ENCODE results near the gene ZMIZ1.

ZMIZ1 gene

DNA sequence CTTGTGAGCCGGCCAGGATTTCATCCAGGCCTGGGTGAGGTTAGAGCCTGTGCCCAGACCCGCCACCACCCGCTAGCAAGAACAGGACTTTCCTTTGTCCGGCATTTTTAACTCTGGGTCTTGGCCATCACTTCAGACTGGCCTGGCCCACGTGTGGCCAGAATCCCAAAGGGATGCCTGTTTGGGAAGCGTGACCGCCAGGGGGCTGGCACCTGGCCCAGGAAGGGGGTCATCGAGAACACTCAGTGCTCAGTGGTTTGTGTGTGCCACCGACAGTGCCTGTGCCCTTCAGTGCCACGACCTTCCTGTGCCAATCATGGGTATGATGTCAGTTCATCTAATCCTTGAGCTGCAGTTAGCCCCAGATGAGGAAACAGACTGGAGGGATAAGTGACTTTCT, 85.0 kb downstream of the ZMIZ1 start:
- DNase-seq (ENCODE audit: low read depth), result no peak

DNA sequence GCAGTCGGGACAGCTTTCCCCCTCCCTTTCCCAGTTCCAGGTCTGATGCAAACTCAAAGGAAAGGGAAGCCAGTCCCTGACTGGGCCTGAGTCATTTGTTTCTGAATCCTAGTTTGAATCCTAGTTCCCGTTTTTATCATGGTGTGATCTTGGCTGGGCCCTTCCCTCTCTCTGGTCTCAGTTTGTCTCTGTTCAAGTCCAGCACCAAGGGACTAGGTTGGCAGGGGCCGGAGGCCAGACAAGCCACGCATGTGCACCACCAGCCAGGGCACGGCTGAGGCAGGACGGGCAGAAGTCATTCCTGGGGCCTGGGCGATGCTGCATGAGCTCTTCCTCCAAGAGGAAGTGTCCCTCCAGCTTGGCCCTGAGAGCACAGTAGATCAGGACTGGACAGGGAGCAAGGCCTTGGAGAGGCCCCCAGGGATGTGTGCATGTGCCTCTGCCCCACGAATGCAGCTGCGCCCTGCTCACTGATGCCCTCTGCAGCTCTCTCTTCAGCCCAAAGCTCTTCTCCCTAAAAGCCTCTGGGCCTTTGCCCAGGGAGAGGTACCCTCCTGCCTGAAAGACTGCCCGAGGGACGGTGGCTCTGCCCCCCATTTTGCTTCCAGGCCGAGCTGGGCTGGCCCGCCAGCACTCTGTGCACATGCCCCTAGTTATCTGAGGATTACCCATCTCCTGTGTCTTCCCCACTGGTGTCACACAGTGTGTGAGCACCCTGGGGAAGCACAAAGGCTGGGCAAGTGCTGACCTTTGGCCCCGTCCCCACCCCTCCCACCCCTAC, 86.7 kb downstream of the ZMIZ1 start:
- no peak for DNase-seq (ENCODE audit: low read depth)

- DNase-seq (ENCODE audit: low read depth), result no peak
Observed at GRCh38 chr10:79156334-79157274, 87.8 kb downstream of the ZMIZ1 start.

- no peak for DNase-seq (ENCODE audit: low read depth)
Observed at GRCh38 chr10:79158004-79158340, 89.2 kb downstream of the ZMIZ1 start.

- no peak for DNase-seq (ENCODE audit: low read depth)
Observed at GRCh38 chr10:79158402-79159097, 89.8 kb downstream of the ZMIZ1 start.

- no peak for DNase-seq (ENCODE audit: low read depth)
Observed at GRCh38 chr10:79159141-79159651, 90.4 kb downstream of the ZMIZ1 start.

DNA sequence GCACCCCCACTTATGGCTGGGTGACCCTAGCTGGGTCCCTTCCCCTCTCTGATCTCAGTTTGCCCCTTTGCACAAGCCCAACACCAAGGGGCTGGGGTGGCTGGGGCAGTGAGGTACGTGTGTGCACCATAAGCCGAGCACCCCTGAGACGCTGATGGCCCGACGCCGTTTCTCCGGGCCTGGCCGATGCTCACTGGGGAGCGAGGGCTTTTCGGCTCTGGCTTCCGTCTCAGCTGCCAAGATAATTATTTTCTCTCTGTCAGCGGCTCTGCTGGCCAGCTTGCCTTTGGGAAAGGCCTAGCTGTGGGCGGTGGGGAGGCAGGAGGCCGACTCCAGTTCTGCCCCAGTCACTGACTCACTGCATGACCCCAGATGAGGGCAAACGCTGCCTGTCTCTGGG, 91.0 kb downstream of the ZMIZ1 start:
- DNase-seq (ENCODE audit: low read depth), result no peak

- DNase-seq (ENCODE audit: low read depth), result no peak
Observed at GRCh38 chr10:79160191-79160590, 91.4 kb downstream of the ZMIZ1 start.

- DNase-seq (ENCODE audit: low read depth), result no peak
Observed at GRCh38 chr10:79161557-79161956, 92.8 kb downstream of the ZMIZ1 start.

GRCh38 chr10:79162022-79162421, 93.3 kb downstream of the ZMIZ1 start:
- DNase-seq (ENCODE audit: low read depth), result no peak

DNA sequence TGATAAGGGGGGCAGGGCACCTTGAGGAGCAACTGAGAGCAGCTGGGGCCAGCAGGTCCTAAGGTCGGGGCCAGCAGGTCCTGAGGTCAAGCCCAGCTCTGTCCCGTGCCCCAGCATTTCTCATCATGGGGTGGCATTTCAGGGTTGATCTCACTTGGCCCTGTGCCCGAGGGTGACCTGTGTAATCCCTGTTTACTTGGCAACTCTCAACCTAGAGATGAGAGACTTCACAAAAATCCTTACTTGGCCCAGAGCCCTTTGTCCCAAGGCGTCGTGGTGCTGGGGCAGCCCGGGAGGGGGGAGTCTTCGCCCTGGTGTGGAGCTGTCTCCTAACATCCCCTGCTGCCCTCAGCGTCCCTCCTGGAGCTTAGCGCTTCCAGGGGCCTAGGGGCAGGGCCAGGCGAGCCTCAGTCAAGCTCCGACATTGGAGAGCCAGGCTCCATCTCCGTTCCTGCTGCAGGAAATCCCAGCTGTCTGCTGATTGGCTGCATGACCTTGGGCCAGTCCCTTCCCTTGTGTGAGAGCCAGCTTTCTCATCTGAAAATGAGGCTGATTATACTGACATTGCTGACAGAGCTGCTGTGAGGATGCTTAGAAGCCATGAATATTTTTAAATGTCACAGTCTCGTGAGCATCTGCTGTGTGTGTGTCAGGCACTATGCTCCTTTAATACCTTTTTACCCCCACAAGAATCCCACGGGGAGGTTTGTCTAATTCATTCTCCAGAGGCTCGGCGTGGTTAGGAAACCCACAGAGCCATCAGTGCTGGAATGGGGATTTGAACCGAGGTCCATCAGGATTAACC, 94.3 kb downstream of the ZMIZ1 start:
- no peak for DNase-seq (ENCODE audit: low read depth)

DNA sequence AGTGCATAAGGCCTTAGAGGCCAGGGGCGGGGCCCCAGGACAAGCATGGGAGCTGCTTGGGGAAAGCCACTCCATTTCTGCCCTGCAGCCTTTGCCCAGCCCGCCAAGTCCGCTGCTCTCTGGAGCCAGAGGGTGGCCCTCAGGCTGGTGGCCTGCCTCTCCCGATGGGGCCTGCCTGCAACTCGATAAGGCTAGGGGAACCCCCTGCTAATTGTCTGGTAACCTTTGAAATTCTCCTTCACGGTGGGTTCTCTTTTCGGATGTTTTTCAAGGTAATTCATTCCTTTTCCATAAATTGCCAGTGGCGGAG, 94.9 kb downstream of the ZMIZ1 start:
- no peak for DNase-seq (ENCODE audit: low read depth)

DNA sequence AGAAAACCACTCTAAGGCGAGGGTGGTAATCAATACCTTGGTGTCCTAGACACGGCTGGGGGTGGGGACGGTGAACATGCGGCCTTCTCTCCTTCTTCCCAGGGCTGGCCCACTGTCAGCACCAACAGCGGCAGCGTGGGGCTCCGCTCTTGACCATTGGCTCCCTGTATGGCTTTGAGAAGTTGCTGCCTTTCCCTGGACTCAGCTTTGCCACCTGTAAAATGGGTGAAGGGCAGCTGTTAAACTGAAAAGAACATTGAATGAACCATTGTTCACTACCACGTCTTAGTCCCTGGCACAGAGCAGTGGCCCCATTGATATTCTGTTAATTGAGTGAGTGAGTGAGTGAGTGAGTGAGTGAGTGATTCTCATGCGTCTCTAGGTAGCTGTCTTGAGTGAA, 95.3 kb downstream of the ZMIZ1 start:
- no peak for DNase-seq (ENCODE audit: low read depth)

DNA sequence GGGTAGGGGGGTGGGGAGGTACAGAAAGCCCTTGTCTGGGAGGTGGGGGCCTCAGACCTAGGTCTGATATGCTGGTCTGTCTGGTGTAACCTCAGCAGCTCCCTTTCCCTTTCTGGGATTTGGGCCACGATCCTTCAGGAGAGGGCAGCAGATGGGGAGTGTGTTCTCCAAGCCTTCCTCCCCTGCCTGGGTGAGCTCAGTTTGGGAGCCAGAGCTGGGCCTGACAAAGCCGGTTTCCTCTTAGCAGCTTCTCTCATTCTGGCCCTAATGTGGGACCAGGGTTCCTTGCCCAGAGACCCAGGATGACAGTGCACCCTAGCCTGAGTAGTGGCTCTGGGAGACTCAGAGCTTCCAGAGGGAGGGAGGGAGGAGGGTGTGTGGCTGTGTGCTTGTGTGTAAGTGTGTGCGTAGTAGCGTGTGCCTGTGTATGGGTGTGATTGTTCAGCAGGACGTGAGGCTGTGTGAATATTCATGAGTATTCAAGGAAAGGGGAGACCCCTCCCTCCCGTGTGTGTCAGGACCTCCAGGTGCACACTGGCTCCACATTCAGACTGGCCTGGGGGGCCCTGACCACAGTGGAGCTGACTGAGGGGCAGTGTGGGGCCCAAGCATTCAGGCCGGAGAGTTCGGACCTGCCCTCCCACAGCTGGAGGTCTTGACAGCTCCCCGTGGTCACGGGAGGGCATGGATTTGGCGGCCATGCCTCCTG, 96.5 kb downstream of the ZMIZ1 start:
- DNase-seq (ENCODE audit: low read depth), result no peak

DNA sequence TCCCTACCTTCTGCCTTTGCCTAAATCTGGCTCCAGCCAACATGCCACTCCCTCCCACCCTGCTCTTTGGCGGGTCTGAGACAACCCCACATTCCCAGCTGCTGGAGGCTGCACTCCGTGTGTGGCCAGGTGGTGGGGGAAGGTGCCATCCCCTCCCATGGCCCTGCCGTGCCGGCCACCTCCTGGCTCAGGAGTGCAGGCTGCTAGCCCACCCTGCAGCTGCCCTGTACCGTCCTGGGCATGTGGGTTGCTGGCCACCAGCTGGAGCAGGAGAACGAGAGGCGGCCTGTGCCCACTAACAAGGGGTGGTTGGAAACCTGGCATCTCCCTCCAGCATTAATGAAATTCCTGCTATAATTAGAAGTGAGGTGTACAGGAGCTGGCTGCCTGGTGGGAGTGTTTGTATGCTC, 97.6 kb downstream of the ZMIZ1 start:
- DNase-seq (ENCODE audit: low read depth), result no peak

DNA sequence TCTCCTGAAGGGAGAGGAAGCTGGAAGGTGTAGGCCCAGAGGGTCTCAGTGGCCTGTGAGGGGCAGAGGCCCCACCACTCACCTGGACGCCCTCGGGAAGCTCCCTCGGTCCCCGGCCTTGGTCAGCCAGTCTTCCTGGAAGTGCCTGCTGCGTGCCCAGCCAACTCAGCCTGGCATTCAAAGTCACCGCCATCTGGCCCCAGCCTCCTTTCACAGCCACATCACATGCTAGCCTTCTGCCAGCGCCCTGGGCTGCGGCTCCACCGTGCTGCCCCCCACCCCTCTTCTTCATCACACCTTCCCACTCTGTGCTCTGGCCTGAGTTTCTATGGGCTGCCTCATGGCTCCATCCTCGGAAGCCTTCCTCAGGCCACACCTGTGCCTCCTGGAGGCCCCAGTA, 98.0 kb downstream of the ZMIZ1 start:
- no peak for DNase-seq (ENCODE audit: low read depth)

GRCh38 chr10:79167537-79167936, 98.8 kb downstream of the ZMIZ1 start:
- DNase-seq (ENCODE audit: low read depth), result no peak

GRCh38 chr10:79168210-79168609, 99.4 kb downstream of the ZMIZ1 start:
- DNase-seq (ENCODE audit: low read depth), result no peak

GRCh38 chr10:79170226-79170752, 101.5 kb downstream of the ZMIZ1 start:
- DNase-seq (ENCODE audit: low read depth), result no peak

DNA sequence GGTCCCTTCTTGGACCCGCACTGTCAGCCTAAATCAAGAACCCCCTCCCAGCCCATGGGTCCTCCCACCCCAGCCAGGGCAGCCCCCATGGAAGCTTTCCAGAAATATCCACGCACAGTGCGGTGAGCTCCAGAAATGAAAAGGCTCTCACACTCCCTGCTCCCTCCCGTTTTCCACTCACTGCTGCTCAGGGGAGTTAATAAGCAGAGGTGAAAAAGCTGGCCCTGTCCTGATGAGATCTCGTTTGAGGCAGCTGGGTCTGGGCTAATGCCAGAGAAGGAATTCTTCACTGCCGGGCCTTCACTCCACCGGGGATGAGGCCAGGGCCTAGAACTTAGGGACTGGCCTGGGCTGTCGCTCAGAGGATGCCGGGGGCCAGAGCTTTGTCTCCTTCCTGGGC, 102.2 kb downstream of the ZMIZ1 start:
- DNase-seq (ENCODE audit: low read depth), result no peak

DNA sequence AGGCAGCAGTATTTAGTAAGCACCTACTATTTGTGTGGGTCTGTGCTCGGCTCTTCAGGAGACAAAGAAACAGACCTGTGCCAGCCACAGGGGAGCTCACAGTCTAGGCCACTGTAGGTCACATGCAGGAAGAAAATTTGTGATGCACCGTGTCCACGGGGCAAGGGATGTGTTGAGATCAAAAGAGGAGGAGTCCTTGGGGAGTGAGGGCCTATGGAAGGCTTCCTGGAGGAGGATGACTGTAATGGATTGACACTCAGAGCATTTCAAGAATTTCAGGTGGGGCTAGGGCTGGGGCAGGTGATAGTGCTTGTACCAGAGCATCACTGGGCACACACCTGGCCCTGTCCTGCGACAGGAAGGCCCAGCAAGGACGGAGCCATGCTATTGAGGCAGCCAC, 102.7 kb downstream of the ZMIZ1 start:
- no peak for DNase-seq (ENCODE audit: low read depth)
